Measurements from ENCODE around the gene FMNL2. TPM values are rescaled to one million over a fixed set of nuclear protein-coding genes. Genes with fewer than 3 reads are reported as not detected.

FMNL2 gene
- total RNA-seq, 1 donor from 2014 or later: 166 TPM

DNA sequence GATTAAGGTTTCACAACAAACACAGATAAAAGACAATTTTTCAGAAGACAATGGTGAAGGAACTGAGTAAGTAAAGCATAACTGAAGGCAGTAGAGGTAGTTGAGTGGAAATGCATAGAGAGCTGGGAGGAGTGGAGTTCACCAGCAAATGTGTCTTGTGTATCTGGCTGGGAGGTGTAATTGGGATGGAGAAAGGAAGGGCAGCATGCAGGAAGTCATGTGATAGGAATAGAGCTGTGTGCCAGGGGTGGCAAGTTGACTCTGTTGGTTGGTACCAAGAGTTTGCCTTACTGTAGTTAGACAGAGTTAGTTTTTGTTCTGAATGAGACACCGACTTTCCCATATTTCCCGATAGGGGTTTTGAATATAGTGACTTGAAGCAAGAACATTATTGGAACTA is 56.3 kb downstream of the FMNL2 start:
- no peak for DNase-seq
- peaks cover 5% of the 10 kb centered on the region for H3K9me3 Mint-ChIP-seq (ENCODE audit: unreplicated experiment)
- TF ChIP-seq, protein P1, sequence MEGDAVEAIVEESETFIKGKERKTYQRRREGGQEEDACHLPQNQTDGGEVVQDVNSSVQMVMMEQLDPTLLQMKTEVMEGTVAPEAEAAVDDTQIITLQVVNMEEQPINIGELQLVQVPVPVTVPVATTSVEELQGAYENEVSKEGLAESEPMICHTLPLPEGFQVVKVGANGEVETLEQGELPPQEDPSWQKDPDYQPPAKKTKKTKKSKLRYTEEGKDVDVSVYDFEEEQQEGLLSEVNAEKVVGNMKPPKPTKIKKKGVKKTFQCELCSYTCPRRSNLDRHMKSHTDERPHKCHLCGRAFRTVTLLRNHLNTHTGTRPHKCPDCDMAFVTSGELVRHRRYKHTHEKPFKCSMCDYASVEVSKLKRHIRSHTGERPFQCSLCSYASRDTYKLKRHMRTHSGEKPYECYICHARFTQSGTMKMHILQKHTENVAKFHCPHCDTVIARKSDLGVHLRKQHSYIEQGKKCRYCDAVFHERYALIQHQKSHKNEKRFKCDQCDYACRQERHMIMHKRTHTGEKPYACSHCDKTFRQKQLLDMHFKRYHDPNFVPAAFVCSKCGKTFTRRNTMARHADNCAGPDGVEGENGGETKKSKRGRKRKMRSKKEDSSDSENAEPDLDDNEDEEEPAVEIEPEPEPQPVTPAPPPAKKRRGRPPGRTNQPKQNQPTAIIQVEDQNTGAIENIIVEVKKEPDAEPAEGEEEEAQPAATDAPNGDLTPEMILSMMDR (IDR thresholded peaks at IDR 0.05; ENCODE audit: partially characterized antibody, unreplicated experiment): no peak
- H3K27ac Mint-ChIP-seq (ENCODE audit: unreplicated experiment): peak overlapping the region; percentile 50
- H3K27me3 Mint-ChIP-seq (ENCODE audit: unreplicated experiment): peaks cover 6% of the 10 kb centered on the region
- peaks cover 60% of the 10 kb centered on the region for H3K4me1 Mint-ChIP-seq (ENCODE audit: low read depth, unreplicated experiment)
- peak overlapping the region; percentile 0 for H3K4me3 Mint-ChIP-seq (ENCODE audit: unreplicated experiment)
- H3K36me3 Mint-ChIP-seq (ENCODE audit: unreplicated experiment): peaks cover 10% of the 10 kb centered on the region

DNA sequence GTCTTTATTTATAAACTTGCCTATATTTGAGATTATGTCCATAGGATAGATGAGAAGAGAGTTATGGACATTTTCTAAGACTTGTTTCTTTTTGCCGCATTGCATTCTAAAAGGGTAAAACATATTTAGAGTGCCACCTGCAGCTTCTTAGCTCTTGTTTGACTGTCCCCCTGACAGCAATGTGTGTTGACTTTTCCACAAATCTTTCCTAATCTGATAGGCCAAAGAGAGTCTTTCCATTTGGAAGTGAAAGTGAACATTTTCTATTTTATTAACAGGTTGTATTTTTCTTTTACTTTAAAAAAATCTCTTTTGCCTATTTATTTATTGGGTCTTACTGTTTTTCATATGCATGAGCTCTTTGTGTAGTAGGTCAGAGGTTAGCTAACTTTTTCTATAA is 58.4 kb downstream of the FMNL2 start:
- peaks cover 60% of the 10 kb centered on the region for H3K4me1 Mint-ChIP-seq (ENCODE audit: low read depth, unreplicated experiment)

GRCh38 chr2:152394326-152394725 is 59.4 kb downstream of the FMNL2 start:
- H3K4me1 Mint-ChIP-seq (ENCODE audit: low read depth, unreplicated experiment): peaks cover 67% of the 10 kb centered on the region

More for the DNA sequence above, 58.4 kb downstream of the FMNL2 start:
- Mint-ChIP-seq H3K9me3 (ENCODE audit: unreplicated experiment) (peaks cover 5% of the 10 kb centered on the region), H3K4me3 (ENCODE audit: unreplicated experiment) (no peak overlapping the region), H3K27me3 (ENCODE audit: unreplicated experiment) (peaks cover 6% of the 10 kb centered on the region), H3K27ac (ENCODE audit: unreplicated experiment) (no peak overlapping the region), H3K36me3 (ENCODE audit: unreplicated experiment) (peaks cover 10% of the 10 kb centered on the region)
- TF ChIP-seq, protein P1 (IDR thresholded peaks at IDR 0.05; ENCODE audit: partially characterized antibody, unreplicated experiment): no peak
- no peak for DNase-seq

DNA sequence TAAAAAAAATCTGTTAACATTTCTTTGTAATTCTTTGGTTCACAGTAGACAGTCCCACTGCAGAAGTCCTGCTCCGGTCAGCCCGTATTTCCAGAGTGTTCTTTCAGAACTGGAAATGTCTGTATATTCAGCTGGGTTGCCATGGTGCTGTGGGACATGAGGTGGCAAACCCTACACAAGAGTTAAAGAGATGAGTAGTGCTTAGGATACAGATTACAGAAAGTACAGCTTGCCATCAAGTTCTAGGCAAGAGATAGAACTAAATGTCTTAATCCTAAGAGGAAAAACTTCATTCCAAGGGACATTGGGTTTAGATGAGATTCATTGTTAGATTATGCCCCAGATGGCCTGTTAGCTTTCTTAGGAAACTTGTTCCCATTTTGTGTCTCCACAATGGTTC is 60.1 kb downstream of the FMNL2 start:
- no peak for DNase-seq
- Mint-ChIP-seq H3K36me3 (ENCODE audit: unreplicated experiment) (peaks cover 3% of the 10 kb centered on the region), H3K4me1 (ENCODE audit: low read depth, unreplicated experiment) (peaks cover 66% of the 10 kb centered on the region), H3K4me3 (ENCODE audit: unreplicated experiment) (no peak overlapping the region), H3K27ac (ENCODE audit: unreplicated experiment) (no peak overlapping the region), H3K9me3 (ENCODE audit: unreplicated experiment) (peaks cover 2% of the 10 kb centered on the region), H3K27me3 (ENCODE audit: unreplicated experiment) (peaks cover 4% of the 10 kb centered on the region)
- TF ChIP-seq, protein P1 (IDR thresholded peaks at IDR 0.05; ENCODE audit: partially characterized antibody, unreplicated experiment): no peak

More at GRCh38 chr2:152394326-152394725, 59.4 kb downstream of the FMNL2 start:
- no peak for DNase-seq
- peaks cover 8% of the 10 kb centered on the region for H3K36me3 Mint-ChIP-seq (ENCODE audit: unreplicated experiment)
- peaks cover 7% of the 10 kb centered on the region for H3K9me3 Mint-ChIP-seq (ENCODE audit: unreplicated experiment)
- TF ChIP-seq, protein P1 (IDR thresholded peaks at IDR 0.05; ENCODE audit: partially characterized antibody, unreplicated experiment): no peak
- H3K27ac Mint-ChIP-seq (ENCODE audit: unreplicated experiment): no peak overlapping the region
- peaks cover 5% of the 10 kb centered on the region for H3K27me3 Mint-ChIP-seq (ENCODE audit: unreplicated experiment)
- no peak overlapping the region for H3K4me3 Mint-ChIP-seq (ENCODE audit: unreplicated experiment)

- Mint-ChIP-seq H3K4me3 (ENCODE audit: unreplicated experiment) (no peak overlapping the region), H3K4me1 (ENCODE audit: low read depth, unreplicated experiment) (peaks cover 63% of the 10 kb centered on the region), H3K27ac (ENCODE audit: unreplicated experiment) (no peak overlapping the region), H3K9me3 (ENCODE audit: unreplicated experiment) (peaks cover 2% of the 10 kb centered on the region), H3K27me3 (ENCODE audit: unreplicated experiment) (peaks cover 4% of the 10 kb centered on the region), H3K36me3 (ENCODE audit: unreplicated experiment) (no peaks in the 10 kb centered on the region)
- DNase-seq: no peak
- TF ChIP-seq, protein P1 (IDR thresholded peaks at IDR 0.05; ENCODE audit: partially characterized antibody, unreplicated experiment): no peak
These were observed 60.6 kb downstream of the FMNL2 start for GRCh38 chr2:152395572-152395971.

All from glutamatergic neuron (in vitro differentiated cells).